Measurements from ENCODE around the gene HNRNPL. TPM values are rescaled to one million over a fixed set of nuclear protein-coding genes. Genes with fewer than 3 reads are reported as not detected.

The HNRNPL gene
- total RNA-seq, 8 experiments from 2014 or later = 142 to 378 (median 198) TPM

- Histone ChIP-seq H3K4me3 (no peak overlapping the region), H3K27ac (no peak overlapping the region), H3K4me1 (replicated peaks in 1 of 2) (no peaks in the 10 kb centered on the region)
- 80% methylated on average over 1 of the region's 28 CpGs; no CpG with 5 or more reads in 9 of the 10 experiments for WGBS, 10 experiments
- ATAC-seq (replicated peaks in 6 of 8) = peak in 3 of 8 experiments; percentile 9 to 16 (median 15)
- in situ Hi-C loops (cut with MboI; ENCODE audit: low pct_unique_long_range_greater_than_20kb in 2 of 9, low sequenced_read_pairs in 9 of 9, unreplicated experiment in 9 of 9) = no loop called here
These were observed 9.8 kb downstream of the HNRNPL start for GRCh38 chr19:38839816-38840582.

GRCh38 chr19:38838986-38839761 is 10.6 kb downstream of the HNRNPL start:
- ATAC-seq (replicated peaks in 6 of 8) = no peak
- 83 to 100% (median 96%) methylated on average over 1 to 11 of the region's 12 CpGs for WGBS, 10 experiments

GRCh38 chr19:38838208-38838985 is 11.4 kb downstream of the HNRNPL start:
- ATAC-seq (replicated peaks in 6 of 8) = no peak
- H3K4me3 ChIP-seq = no peak overlapping the region
- in situ Hi-C loops (cut with MboI; ENCODE audit: low pct_unique_long_range_greater_than_20kb in 2 of 9, low sequenced_read_pairs in 9 of 9, unreplicated experiment in 9 of 9) = no loop called here

More at GRCh38 chr19:38838986-38839761, 10.6 kb downstream of the HNRNPL start:
- H3K4me1 ChIP-seq (replicated peaks in 1 of 2) = no peaks in the 10 kb centered on the region
- H3K27ac ChIP-seq = no peak overlapping the region
- no peak overlapping the region for H3K4me3 ChIP-seq
- in situ Hi-C loops (cut with MboI; ENCODE audit: low pct_unique_long_range_greater_than_20kb in 2 of 9, low sequenced_read_pairs in 9 of 9, unreplicated experiment in 9 of 9) = no loop called here

GRCh38 chr19:38837656-38838121 is 12.1 kb downstream of the HNRNPL start:
- Histone ChIP-seq H3K4me1 (replicated peaks in 1 of 2) (no peaks in the 10 kb centered on the region), H3K4me3 (no peak overlapping the region), H3K27ac (no peak overlapping the region)
- 93 to 100% (median 97%) methylated on average over 1 to 5 of the region's 7 CpGs; no CpG with 5 or more reads in 3 of the 10 experiments for WGBS, 10 experiments
- peak in 2 of 8 experiments; percentile 7 to 28 for ATAC-seq (replicated peaks in 6 of 8)
- in situ Hi-C loops (cut with MboI; ENCODE audit: low pct_unique_long_range_greater_than_20kb in 2 of 9, low sequenced_read_pairs in 9 of 9, unreplicated experiment in 9 of 9) = no loop called here

More at GRCh38 chr19:38838208-38838985, 11.4 kb downstream of the HNRNPL start:
- no peak overlapping the region for H3K27ac ChIP-seq
- H3K4me1 ChIP-seq (replicated peaks in 1 of 2) = no peaks in the 10 kb centered on the region
- WGBS, 10 experiments = 80 to 100% (median 88%) methylated on average over 1 to 9 of the region's 19 CpGs; no CpG with 5 or more reads in 5 of the 10 experiments

GRCh38 chr19:38836983-38837626 is 12.7 kb downstream of the HNRNPL start:
- Histone ChIP-seq H3K4me3 (no peak overlapping the region), H3K27ac (no peak overlapping the region), H3K4me1 (replicated peaks in 1 of 2) (peaks cover 1 to 3% of the 10 kb centered on the region in 2 donors)
- 75 to 100% (median 89%) methylated on average over 1 to 5 of the region's 6 CpGs; no CpG with 5 or more reads in 3 of the 10 experiments for WGBS, 10 experiments
- in situ Hi-C loops (cut with MboI; ENCODE audit: low pct_unique_long_range_greater_than_20kb in 2 of 9, low sequenced_read_pairs in 9 of 9, unreplicated experiment in 9 of 9) = no loop called here
- no peak for ATAC-seq (replicated peaks in 6 of 8)

GRCh38 chr19:38836159-38836982 is 13.4 kb downstream of the HNRNPL start:
- in situ Hi-C loops (cut with MboI; ENCODE audit: low pct_unique_long_range_greater_than_20kb in 2 of 9, low sequenced_read_pairs in 9 of 9, unreplicated experiment in 9 of 9) = no loop called here
- no peak for ATAC-seq (replicated peaks in 6 of 8)
- 52 to 100% (median 92%) methylated on average over 1 to 7 of the region's 8 CpGs for WGBS, 10 experiments
- no peak overlapping the region for H3K4me3 ChIP-seq
- peaks cover 3 to 5% of the 10 kb centered on the region in 2 donors for H3K4me1 ChIP-seq (replicated peaks in 1 of 2)
- no peak overlapping the region for H3K27ac ChIP-seq

- Histone ChIP-seq H3K27ac (no peak overlapping the region), H3K4me3 (no peak overlapping the region), H3K4me1 (replicated peaks in 1 of 2) (peaks cover 7 to 14% of the 10 kb centered on the region in 2 donors)
- in situ Hi-C loops (cut with MboI; ENCODE audit: low pct_unique_long_range_greater_than_20kb in 2 of 9, low sequenced_read_pairs in 9 of 9, unreplicated experiment in 9 of 9) = no loop called here
- no peak for ATAC-seq (replicated peaks in 6 of 8)
- 91 to 100% (median 96%) methylated on average over 3 to 5 of the region's 6 CpGs; no CpG with 5 or more reads in 4 of the 10 experiments for WGBS, 10 experiments
These were observed 15.2 kb downstream of the HNRNPL start for GRCh38 chr19:38834590-38834989.

- no peak overlapping the region for H3K4me3 ChIP-seq
- H3K27ac ChIP-seq = no peak overlapping the region
- H3K4me1 ChIP-seq (replicated peaks in 1 of 2) = peaks cover 7 to 14% of the 10 kb centered on the region in 2 donors
- 65 to 100% (median 91%) methylated on average over 1 to 4 of the region's 4 CpGs; no CpG with 5 or more reads in 4 of the 10 experiments for WGBS, 10 experiments
- ATAC-seq (replicated peaks in 6 of 8) = no peak
- in situ Hi-C loops (cut with MboI; ENCODE audit: low pct_unique_long_range_greater_than_20kb in 2 of 9, low sequenced_read_pairs in 9 of 9, unreplicated experiment in 9 of 9) = no loop called here
These were observed 15.7 kb downstream of the HNRNPL start for GRCh38 chr19:38834104-38834490.

GRCh38 chr19:38833092-38833425 is 16.7 kb downstream of the HNRNPL start:
- 80 to 100% (median 100%) methylated on average over 1 to 7 of the region's 7 CpGs; no CpG with 5 or more reads in 1 of the 10 experiments for WGBS, 10 experiments
- Histone ChIP-seq H3K4me1 (replicated peaks in 1 of 2) (peaks cover 7 to 14% of the 10 kb centered on the region in 2 donors), H3K4me3 (no peak overlapping the region), H3K27ac (no peak overlapping the region)
- no peak for ATAC-seq (replicated peaks in 6 of 8)
- in situ Hi-C loops (cut with MboI; ENCODE audit: low pct_unique_long_range_greater_than_20kb in 2 of 9, low sequenced_read_pairs in 9 of 9, unreplicated experiment in 9 of 9) = no loop called here

GRCh38 chr19:38831142-38831605 is 18.6 kb downstream of the HNRNPL start:
- peak overlapping the region; percentile 83 to 91 for H3K27ac ChIP-seq
- H3K4me1 ChIP-seq (replicated peaks in 1 of 2) = peaks cover 7 to 14% of the 10 kb centered on the region in 2 donors
- peak; percentile 57 to 70 (median 66) for ATAC-seq (replicated peaks in 6 of 8)
- 0 to 10% (median 0%) methylated on average over 1 to 4 of the region's 16 CpGs; no CpG with 5 or more reads in 4 of the 10 experiments for WGBS, 10 experiments
- in situ Hi-C loops (cut with MboI; ENCODE audit: low pct_unique_long_range_greater_than_20kb in 2 of 9, low sequenced_read_pairs in 9 of 9, unreplicated experiment in 9 of 9) = no loop called here
- peak overlapping the region; percentile 49 to 73 (median 58) for H3K4me3 ChIP-seq

- no peak for ATAC-seq (replicated peaks in 6 of 8)
- WGBS, 10 experiments = 60 to 97% (median 80%) methylated on average over 1 to 4 of the region's 4 CpGs; no CpG with 5 or more reads in 3 of the 10 experiments
- in situ Hi-C loops (cut with MboI; ENCODE audit: low pct_unique_long_range_greater_than_20kb in 2 of 9, low sequenced_read_pairs in 9 of 9, unreplicated experiment in 9 of 9) = no loop called here
- H3K4me1 ChIP-seq (replicated peaks in 1 of 2) = peaks cover 7 to 14% of the 10 kb centered on the region in 2 donors
- no peak overlapping the region for H3K27ac ChIP-seq
- H3K4me3 ChIP-seq = no peak overlapping the region
These were observed 19.6 kb downstream of the HNRNPL start for GRCh38 chr19:38830039-38830733.
